Neutrophil (primary cell): Measurements from ENCODE around the gene TRIM61.
"Not testable (repeated sequence)": the region's sequence is repeated elsewhere in the genome, so short reads cannot be mapped to it uniquely, and the experiment has no call there.

Experiments
- H3K27ac ChIP-seq: fragments of 200-600 bp; sonication (generic); 2 replicates; pipeline ENCODE4 v1.5.1; 2016; ENCODE audit warnings: mild to moderate bottlenecking, moderate library complexity
- H3K27me3 ChIP-seq: fragments of 200-600 bp; sonication (generic); 2 replicates; pipeline ENCODE4 v1.6.0; 2016; ENCODE audit warnings: mild to moderate bottlenecking
- H3K36me3 ChIP-seq: fragments of 200-600 bp; sonication (generic); 2 replicates; pipeline ENCODE4 v1.5.1; 2017
- H3K4me1 ChIP-seq, 2 experiments: fragments of 200-600 bp in 1 of 2; sonication (generic) in 1 of 2; 1 replicate in 1 of 2; 2 replicates in 1 of 2; pipeline versions ENCODE4 v1.5.1 to v1.6.1; 2013 to 2016; ENCODE audit warnings: low read depth in 1 of 2, low read length in 1 of 2, mild to moderate bottlenecking in 1 of 2, moderate library complexity in 1 of 2; ENCODE audit not compliant: control insufficient read depth in 1 of 2, insufficient read depth in 1 of 2
- H3K4me3 ChIP-seq, 2 experiments: fragments of 200-600 bp in 1 of 2; sonication (generic) in 1 of 2; 1 replicate in 1 of 2; 2 replicates in 1 of 2; pipeline ENCODE4 v1.5.1; 2013 to 2016; ENCODE audit warnings: low read depth in 1 of 2, low read length in 1 of 2, mild to moderate bottlenecking in 1 of 2, moderate library complexity in 1 of 2
- H3K9me3 ChIP-seq: fragments of 200-600 bp; sonication (generic); 2 replicates; pipeline ENCODE4 v1.5.1; 2016
- TF ChIP-seq, protein P1 (sequence below): fragments of 200-600 bp; sonication (generic); IDR thresholded peaks from 2 replicates; pipeline ENCODE4 v1.5.1; 2016; ENCODE audit warnings: antibody characterized with exemption

The TRIM61 gene

DNA sequence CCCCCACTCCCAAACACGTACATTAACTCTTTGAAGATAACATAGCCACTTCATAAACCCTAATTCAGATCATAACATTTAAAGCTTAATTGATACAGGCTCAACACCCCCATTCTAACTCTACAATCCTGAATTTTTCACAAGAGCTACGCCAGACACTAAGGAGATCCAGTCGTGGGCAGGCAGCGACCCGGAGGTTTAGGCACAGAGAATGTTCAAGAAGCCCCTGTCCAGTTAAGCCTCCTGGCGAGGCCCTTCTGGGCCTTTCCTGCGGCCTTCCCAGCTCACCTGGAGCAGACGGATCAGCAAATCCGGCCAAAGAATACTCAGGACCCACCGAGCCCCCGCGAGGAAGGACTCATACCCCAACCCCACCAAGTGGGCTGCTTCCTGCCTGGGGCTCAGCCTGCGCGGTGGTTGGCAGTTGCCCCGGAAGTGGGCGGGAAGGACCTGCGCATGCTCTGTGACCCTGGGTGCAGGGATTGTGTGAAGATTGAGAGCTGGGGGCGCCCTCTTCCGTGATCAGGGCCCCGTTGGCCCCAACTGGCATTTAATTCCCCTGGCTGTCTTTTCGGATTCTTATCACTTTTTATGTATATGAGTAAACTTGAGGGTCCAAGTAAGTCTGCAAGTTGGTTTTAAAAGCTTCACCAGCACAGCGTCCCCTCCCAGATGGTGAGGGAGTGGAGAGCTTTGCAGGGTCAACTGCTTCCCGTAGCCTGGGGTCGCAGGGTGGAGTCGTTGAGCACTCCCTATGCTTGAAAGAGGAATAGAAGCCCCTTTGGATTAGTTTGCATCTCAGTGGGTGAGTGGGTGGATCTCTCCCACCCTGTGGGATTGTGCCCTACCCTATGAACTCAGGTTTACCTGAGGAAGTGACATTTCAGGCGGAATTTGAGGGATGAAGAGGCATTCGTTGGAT is at the start of gene TRIM61:
TRIM61 (minus strand) TSS at position 415 of the 922 bp plus-strand sequence. CDS start 7,655 bp downstream, outside the sequence.
- Histone ChIP-seq H3K9me3 (no peaks in the 10 kb centered on the region), H3K4me1 (no peaks in the 10 kb centered on the region), H3K4me3 (peak within 1 kb of the TSS; percentile 15 to 20), H3K27me3 (no peaks in the 10 kb centered on the region), H3K36me3 (no peaks in the 10 kb centered on the region), H3K27ac (no peak within 1 kb of the TSS)
- TF ChIP-seq, protein P1, sequence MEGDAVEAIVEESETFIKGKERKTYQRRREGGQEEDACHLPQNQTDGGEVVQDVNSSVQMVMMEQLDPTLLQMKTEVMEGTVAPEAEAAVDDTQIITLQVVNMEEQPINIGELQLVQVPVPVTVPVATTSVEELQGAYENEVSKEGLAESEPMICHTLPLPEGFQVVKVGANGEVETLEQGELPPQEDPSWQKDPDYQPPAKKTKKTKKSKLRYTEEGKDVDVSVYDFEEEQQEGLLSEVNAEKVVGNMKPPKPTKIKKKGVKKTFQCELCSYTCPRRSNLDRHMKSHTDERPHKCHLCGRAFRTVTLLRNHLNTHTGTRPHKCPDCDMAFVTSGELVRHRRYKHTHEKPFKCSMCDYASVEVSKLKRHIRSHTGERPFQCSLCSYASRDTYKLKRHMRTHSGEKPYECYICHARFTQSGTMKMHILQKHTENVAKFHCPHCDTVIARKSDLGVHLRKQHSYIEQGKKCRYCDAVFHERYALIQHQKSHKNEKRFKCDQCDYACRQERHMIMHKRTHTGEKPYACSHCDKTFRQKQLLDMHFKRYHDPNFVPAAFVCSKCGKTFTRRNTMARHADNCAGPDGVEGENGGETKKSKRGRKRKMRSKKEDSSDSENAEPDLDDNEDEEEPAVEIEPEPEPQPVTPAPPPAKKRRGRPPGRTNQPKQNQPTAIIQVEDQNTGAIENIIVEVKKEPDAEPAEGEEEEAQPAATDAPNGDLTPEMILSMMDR: no peak

DNA sequence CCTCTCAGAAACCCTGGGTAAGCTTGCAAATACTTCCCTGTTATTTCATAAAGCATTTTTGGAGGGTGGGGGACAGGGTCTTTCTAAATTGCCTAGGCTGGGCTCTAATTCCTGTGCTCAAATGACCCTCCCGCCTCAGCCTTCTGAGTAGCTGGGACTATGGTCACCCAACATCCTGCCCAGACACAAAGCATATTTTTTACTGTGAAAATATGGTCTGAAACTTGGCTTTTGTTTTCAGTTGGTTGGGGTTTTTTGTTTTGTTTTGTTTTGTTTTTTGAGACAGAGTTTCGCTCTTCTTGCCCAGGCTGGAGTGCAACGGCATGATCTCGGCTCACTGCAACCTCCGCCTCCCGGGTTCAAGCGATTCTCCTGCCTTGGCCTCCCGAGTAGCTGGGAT is 48.3 kb upstream of the TRIM61 start:
- not testable (repeated sequence) for H3K36me3 ChIP-seq, H3K27me3 ChIP-seq, H3K27ac ChIP-seq, H3K4me3 ChIP-seq, H3K4me1 ChIP-seq, H3K9me3 ChIP-seq

DNA sequence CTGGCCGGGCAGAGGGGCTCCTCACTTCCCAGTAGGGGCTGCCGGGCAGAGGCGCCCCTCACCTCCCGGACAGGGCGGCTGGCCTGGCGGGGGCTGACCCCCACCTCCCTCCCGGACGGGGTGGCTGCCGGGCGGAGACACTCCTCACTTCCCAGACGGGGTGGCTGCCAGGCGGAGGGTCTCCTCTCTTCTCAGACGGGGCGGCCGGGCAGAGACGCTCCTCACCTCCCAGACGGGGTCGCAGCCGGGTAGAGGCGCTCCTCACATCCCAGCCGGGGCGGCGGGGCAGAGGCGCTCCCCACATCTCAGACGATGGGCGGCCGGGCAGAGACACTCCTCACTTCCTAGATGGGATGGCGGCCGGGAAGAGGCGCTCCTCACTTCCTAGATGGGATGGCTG is 42.5 kb upstream of the TRIM61 start:
- H3K36me3 ChIP-seq, H3K27me3 ChIP-seq: not testable (repeated sequence)

DNA sequence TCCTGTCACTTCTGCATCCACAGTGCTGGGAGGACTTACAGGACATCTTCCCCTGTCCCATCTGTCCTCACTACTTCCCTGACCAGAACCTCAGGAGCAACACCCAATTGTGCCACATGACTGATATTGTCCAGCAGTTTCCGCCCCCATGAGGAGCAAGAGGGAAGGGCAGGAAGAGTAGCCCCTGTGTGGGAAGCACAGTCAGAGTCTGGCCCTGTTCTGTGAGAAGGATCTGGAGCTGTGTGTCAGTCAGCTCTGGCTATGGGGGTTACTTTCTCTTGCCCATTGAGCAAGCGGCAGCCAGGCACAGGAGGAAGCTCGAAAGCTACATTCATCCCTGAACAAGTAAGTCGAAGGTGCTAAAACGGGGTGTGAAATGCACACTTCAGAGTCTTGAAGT is 39.5 kb upstream of the TRIM61 start:
- Histone ChIP-seq H3K27ac (no peak overlapping the region), H3K4me1 (no peaks in the 10 kb centered on the region), H3K4me3 (no peak overlapping the region), H3K36me3 (no peaks in the 10 kb centered on the region), H3K9me3 (no peaks in the 10 kb centered on the region), H3K27me3 (no peaks in the 10 kb centered on the region)
- TF ChIP-seq, protein P1: no peak

More for the DNA sequence above, 42.5 kb upstream of the TRIM61 start:
- H3K27ac ChIP-seq, H3K4me3 ChIP-seq, H3K9me3 ChIP-seq, H3K4me1 ChIP-seq: not testable (repeated sequence)

DNA sequence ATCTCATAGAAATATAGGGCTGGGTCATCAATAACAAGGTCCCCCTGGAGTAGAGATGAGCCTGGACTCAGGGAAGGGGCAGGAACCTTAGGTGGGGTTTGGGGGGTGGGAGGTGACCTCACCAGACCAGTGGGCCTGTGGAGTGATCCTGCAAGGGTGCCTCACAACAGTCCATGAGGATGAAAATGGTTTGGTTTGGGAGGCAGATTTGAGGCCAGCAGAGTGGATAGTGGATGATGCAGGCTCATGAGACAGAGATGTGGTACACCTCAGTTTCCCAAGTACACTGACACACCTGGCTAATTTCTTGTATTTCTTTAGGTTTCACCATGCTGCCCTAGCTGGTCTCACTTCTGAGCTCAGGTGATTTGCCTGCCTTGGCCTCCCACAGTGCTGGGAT is 36.2 kb upstream of the TRIM61 start:
- Histone ChIP-seq H3K27ac (no peak overlapping the region), H3K27me3 (no peaks in the 10 kb centered on the region), H3K4me3 (no peak overlapping the region), H3K4me1 (no peaks in the 10 kb centered on the region), H3K9me3 (no peaks in the 10 kb centered on the region), H3K36me3 (no peaks in the 10 kb centered on the region)
- TF ChIP-seq, protein P1: no peak

DNA sequence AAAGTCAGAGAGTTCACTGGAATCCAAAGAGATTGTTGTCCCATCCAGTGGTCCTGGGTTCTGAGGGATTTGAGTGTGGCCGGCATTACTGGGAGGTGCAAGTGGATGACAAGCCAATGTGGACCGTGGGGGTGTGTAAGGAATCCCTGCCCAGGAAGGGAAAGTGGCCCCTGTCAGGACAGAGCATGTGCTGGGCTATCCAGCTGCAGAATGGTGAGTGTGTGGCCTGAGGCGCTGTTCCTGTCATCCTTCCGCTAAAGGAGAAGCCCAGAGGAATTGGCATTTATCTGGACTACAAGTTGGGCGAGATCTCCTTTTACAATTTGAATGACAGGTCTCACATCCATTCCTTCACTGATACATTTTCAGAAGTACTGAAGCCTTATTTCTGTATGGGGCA is 33.9 kb upstream of the TRIM61 start:
- H3K4me3 ChIP-seq: no peak overlapping the region
- TF ChIP-seq, protein P1: no peak
- H3K9me3 ChIP-seq: no peaks in the 10 kb centered on the region
- H3K36me3 ChIP-seq: no peaks in the 10 kb centered on the region
- H3K27me3 ChIP-seq: no peaks in the 10 kb centered on the region
- H3K4me1 ChIP-seq: no peaks in the 10 kb centered on the region
- H3K27ac ChIP-seq: no peak overlapping the region
